SK-N-SH (cell line): ENCODE results near the gene CCR3. TPM values are rescaled to one million over a fixed set of nuclear protein-coding genes. Genes with fewer than 3 reads are reported as not detected.

Source experiments
- CTCF ChIA-PET: fragments of 300-600, 350-600 bp; formaldehyde crosslinking; extraction: SDS; loops from one replicate; lab custom pipeline; 2021; lab: Yijun Ruan, JAX
- POLR2A ChIA-PET: fragments of 350-600 bp; sonication (Branson Sonifier 250); formaldehyde crosslinking; extraction: SDS; loops from one replicate; lab custom pipeline; 2020; ENCODE audit warnings: antibody characterized with exemption, inconsistent platforms; lab: Yijun Ruan, JAX
- DNase-seq: peaks from one replicate; pipeline ENCODE4 v3.0.0; 2012
- H2AFZ ChIP-seq: fragments of 200-600 bp; sonication (generic); 2 replicates; pipeline ENCODE4 v1.8.1; 2016; ENCODE audit warnings: antibody characterized with exemption, mild to moderate bottlenecking, low read depth
- H3F3A ChIP-seq: fragments of 200-600 bp; sonication (generic); replicated peaks from 2 replicates; pipeline ENCODE3; 2016; ENCODE audit warnings: antibody characterized with exemption, mild to moderate bottlenecking; ENCODE audit not compliant: insufficient read depth
- H3K27ac ChIP-seq, 2 experiments: fragments of 200-500 bp in 1 of 2; fragments of 200-600 bp in 1 of 2; sonication (Bioruptor generic) in 1 of 2; sonication (generic), shearing (Covaris generic) in 1 of 2; 2 replicates each; pipeline versions ENCODE4 v1.5.1 to v1.6.1; 2014 to 2016; ENCODE audit warnings: low read depth in 2 of 2, inconsistent platforms in 1 of 2, low read length in 1 of 2, mild to moderate bottlenecking in 1 of 2, mixed read lengths in 1 of 2
- H3K27me3 ChIP-seq: fragments of 200-600 bp; sonication (generic), shearing (Covaris generic); 2 replicates; pipeline ENCODE4 v1.6.1; 2016; ENCODE audit warnings: mixed run types; ENCODE audit not compliant: insufficient read depth
- H3K36me3 ChIP-seq, 2 experiments: fragments of 200-500 bp in 1 of 2; fragments of 200-600 bp in 1 of 2; sonication (Bioruptor generic) in 1 of 2; sonication (generic) in 1 of 2; replicated peaks in 1 of 2; 2 replicates each; pipeline versions ENCODE3 to v1.5.1; 2014 to 2016; ENCODE audit warnings: low read length in 1 of 2, mild to moderate bottlenecking in 1 of 2; ENCODE audit not compliant: insufficient read depth in 2 of 2, control insufficient read depth in 1 of 2
- H3K4me1 ChIP-seq, 2 experiments: fragments of 200-500 bp in 1 of 2; fragments of 200-600 bp in 1 of 2; sonication (Bioruptor generic) in 1 of 2; sonication (generic), shearing (Covaris generic) in 1 of 2; 2 replicates each; pipeline versions ENCODE4 v1.5.1 to v1.6.1; 2014 to 2016; ENCODE audit warnings: low read depth in 1 of 2, low read length in 1 of 2, mixed run types in 1 of 2; ENCODE audit not compliant: insufficient read depth in 2 of 2, control insufficient read depth in 1 of 2
- H3K4me2 ChIP-seq: fragments of 200-600 bp; sonication (generic), shearing (Covaris generic); 2 replicates; pipeline ENCODE4 v1.6.1; 2017; ENCODE audit warnings: mixed run types
- H3K4me3 ChIP-seq, 2 experiments: fragments of 200-500 bp in 1 of 2; fragments of 200-600 bp in 1 of 2; sonication (Bioruptor generic) in 1 of 2; sonication (generic), shearing (Covaris generic) in 1 of 2; 2 replicates each; pipeline versions ENCODE4 v1.5.1 to v1.8.1; 2014 to 2016; ENCODE audit warnings: low read depth in 2 of 2, inconsistent platforms in 1 of 2, low read length in 1 of 2, mild to moderate bottlenecking in 1 of 2, mixed read lengths in 1 of 2, moderate library complexity in 1 of 2
- H3K79me2 ChIP-seq: fragments of 200-600 bp; sonication (generic); 2 replicates; pipeline ENCODE4 v1.8.1; 2017; ENCODE audit warnings: mild to moderate bottlenecking; ENCODE audit not compliant: insufficient read depth
- H3K9ac ChIP-seq: fragments of 200-600 bp; sonication (generic); 2 replicates; pipeline ENCODE4 v1.6.1; 2017; ENCODE audit warnings: mixed run types
- H3K9me2 ChIP-seq: fragments of 200-600 bp; sonication (generic); 2 replicates; pipeline ENCODE4 v1.6.1; 2017; ENCODE audit warnings: mixed run types
- H3K9me3 ChIP-seq: fragments of 200-600 bp; sonication (generic); 2 replicates; pipeline ENCODE4 v1.6.1; 2017; ENCODE audit warnings: mixed run types, mild to moderate bottlenecking, moderate library complexity
- H4K20me1 ChIP-seq: fragments of 200-600 bp; sonication (generic); 2 replicates; pipeline ENCODE4 v1.6.1; 2017; ENCODE audit warnings: mild to moderate bottlenecking, mixed run types; ENCODE audit not compliant: insufficient read depth
- CHD2 ChIP-seq: fragments of 150-350 bp; IDR thresholded peaks from 2 replicates; pipeline ENCODE4 v1.6.1; 2018; ENCODE audit warnings: low read length; ENCODE audit not compliant: partially characterized antibody
- ELF1 ChIP-seq: IDR thresholded peaks from 2 replicates; pipeline ENCODE4 v1.4.0; 2012
- EP300 ChIP-seq, 2 experiments: IDR thresholded peaks; 2 replicates each; pipeline versions ENCODE4 v1.4.0 to v1.6.1; 2012; ENCODE audit warnings: borderline replicate concordance in 1 of 2, low read depth in 1 of 2, low read length in 1 of 2
- EZH2phosphoT487 ChIP-seq: fragments of 200-600 bp; sonication (generic); IDR thresholded peaks from 2 replicates; pipeline ENCODE4 v1.6.1; 2017; ENCODE audit warnings: low read depth, mixed run types, mild to moderate bottlenecking, antibody characterized with exemption, moderate library complexity, borderline replicate concordance
- FOSL2 ChIP-seq: IDR thresholded peaks from 2 replicates; pipeline ENCODE4 v1.4.0; 2012; ENCODE audit warnings: low read depth, mild to moderate bottlenecking, moderate library complexity, borderline replicate concordance
- FOXJ3 ChIP-seq: sonication (generic); formaldehyde crosslinking; IDR thresholded peaks from 2 replicates; pipeline ENCODE4 v1.5.1; 2020; ENCODE audit warnings: mild to moderate bottlenecking, missing genetic modification reagents
- FOXM1 ChIP-seq: IDR thresholded peaks from 2 replicates; pipeline ENCODE4 v1.4.0; 2012; ENCODE audit warnings: low read depth, mild to moderate bottlenecking
- GABPA ChIP-seq: IDR thresholded peaks from 2 replicates; pipeline ENCODE4 v1.4.0; 2012; ENCODE audit warnings: low read depth, mild to moderate bottlenecking
- GATA2 ChIP-seq: sonication (generic); formaldehyde crosslinking; IDR thresholded peaks from 2 replicates; pipeline ENCODE4 v1.5.0; 2020; ENCODE audit warnings: mild to moderate bottlenecking, missing genetic modification reagents
- MEF2A ChIP-seq: IDR thresholded peaks from 2 replicates; pipeline ENCODE4 v1.4.0; 2012; ENCODE audit warnings: low read depth, borderline replicate concordance
- MXI1 ChIP-seq: IDR thresholded peaks from 2 replicates; pipeline ENCODE4 v1.6.1; 2012; ENCODE audit warnings: mild to moderate bottlenecking, low read depth, low read length, improper control_type of control experiment
- NFIC ChIP-seq: IDR thresholded peaks from 2 replicates; pipeline ENCODE4 v1.4.0; 2012; ENCODE audit warnings: borderline replicate concordance
- POLR2AphosphoS5 ChIP-seq: IDR thresholded peaks from 2 replicates; pipeline ENCODE4 v1.6.1; 2012; ENCODE audit warnings: low read depth, low read length
- RCOR1 ChIP-seq: fragments of 150-350 bp; IDR thresholded peaks from 2 replicates; pipeline ENCODE4 v1.6.1; 2017; ENCODE audit warnings: antibody characterized with exemption, low read length
- RFX5 ChIP-seq: IDR thresholded peaks from 2 replicates; pipeline ENCODE4 v1.6.1; 2012; ENCODE audit warnings: mild to moderate bottlenecking, improper control_type of control experiment, low read length
- SIN3A ChIP-seq: IDR thresholded peaks from 2 replicates; pipeline ENCODE4 v1.6.1; 2012; ENCODE audit warnings: low read depth, mild to moderate bottlenecking, low read length, moderate library complexity, borderline replicate concordance
- SMC3 ChIP-seq: IDR thresholded peaks from 2 replicates; pipeline ENCODE4 v1.6.1; 2012; ENCODE audit warnings: low read depth, low read length, improper control_type of control experiment
- TAF1 ChIP-seq: IDR thresholded peaks from 2 replicates; pipeline ENCODE4 v1.6.1; 2012; ENCODE audit warnings: low read depth, mild to moderate bottlenecking, low read length, moderate library complexity, borderline replicate concordance
- YY1 ChIP-seq: IDR thresholded peaks from 2 replicates; pipeline ENCODE4 v1.4.0; 2012; ENCODE audit warnings: low read depth, mild to moderate bottlenecking
- WGBS: methylation state at CpG from one replicate; pipeline ENCODE4 v1.1.6; 2017; ENCODE audit warnings: low lambda C conversion rate; 5-methylcytosine and 5-hydroxymethylcytosine counted together
- polyA plus RNA-seq, 3 experiments: library from polyadenylated mRNA; depleted of rRNA; stranded (reverse); fragments of >200 nt; gene quantifications; 2 replicates each; pipeline ENCODE4 v1.2.3, GENCODE V29; 2012
- TF ChIP-seq, protein P1 (sequence below): IDR thresholded peaks from 2 replicates; pipeline ENCODE4 v1.6.1; 2012; ENCODE audit warnings: mild to moderate bottlenecking, low read depth, low read length, moderate library complexity
- TF ChIP-seq, protein P2 (sequence below): fragments of 150-350 bp; IDR thresholded peaks from 2 replicates; pipeline ENCODE4 v1.6.1; 2017; ENCODE audit warnings: antibody characterized with exemption, low read length, low read depth, borderline replicate concordance
- TF ChIP-seq, protein P3 (sequence below): IDR thresholded peaks from 2 replicates; pipeline ENCODE4 v1.4.0; 2012; ENCODE audit warnings: low read depth, borderline replicate concordance

Gene CCR3
- polyA plus RNA-seq (2012; rRNA removed) = not detected in 2 replicates
- not detected in 2 replicates for polyA plus RNA-seq (2012; cell fraction: cytosol; rRNA removed)
- not detected in 2 replicates for polyA plus RNA-seq (2012; cell fraction: nucleus; rRNA removed)

DNA sequence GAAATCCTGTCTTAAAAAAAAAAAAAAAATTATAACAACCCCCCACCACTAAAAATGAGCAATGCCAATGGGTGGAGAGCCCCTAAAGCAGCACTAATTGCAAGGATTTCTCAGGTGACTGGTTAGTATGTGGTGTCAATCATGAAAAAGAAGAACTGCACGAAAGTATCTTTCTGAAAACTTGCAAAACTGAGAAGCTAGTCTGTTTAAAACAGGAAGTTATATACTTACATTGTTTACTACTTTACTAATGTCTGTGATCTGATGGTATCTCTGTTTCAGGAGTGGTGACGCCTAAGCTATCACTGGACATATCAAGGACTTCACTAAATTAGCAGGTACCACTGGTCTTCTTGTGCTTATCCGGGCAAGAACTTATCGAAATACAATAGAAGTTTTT lies at the start of gene CCR3:
Gene CCR3, plus strand, starts transcription at position 341 of the 400 bp plus-strand sequence. CDS start 22,699 bp downstream, outside the sequence.
- Histone ChIP-seq H4K20me1 (no peaks in the 10 kb centered on the region), H3K4me1 (no peaks in the 10 kb centered on the region), H3K9me3 (no peaks in the 10 kb centered on the region), H3K4me3 (no peak within 1 kb of the TSS), H3K9me2 (no peaks in the 10 kb centered on the region), H3K9ac (no peak within 1 kb of the TSS), H3K27ac (no peak within 1 kb of the TSS), H3F3A (no peaks in the 10 kb centered on the region), H3K36me3 (no peaks in the 10 kb centered on the region), H3K79me2 (no peaks in the 10 kb centered on the region), H2AFZ (no peak within 1 kb of the TSS), H3K4me2 (no peak within 1 kb of the TSS), H3K27me3 (peaks cover 9% of the 10 kb centered on the region; the same call in 1 of the 2 replicates)
- WGBS = 1% methylated on average over 4 of the region's 4 CpGs
- no peak for DNase-seq
- CTCF ChIA-PET = no interaction called here
- TF ChIP-seq RFX5 (no peak), FOSL2 (no peak), NFIC (no peak), YY1 (no peak), TAF1 (no peak), GABPA (no peak), SIN3A (no peak), FOXM1 (no peak), MXI1 (no peak), CHD2 (no peak), FOXJ3 (no peak), EP300 (IDR thresholded peaks at IDR 0.05; ENCODE audit: borderline replicate concordance in 1 of 2, low read depth in 1 of 2, low read length in 1 of 2) (no peak), POLR2AphosphoS5 (no peak), ELF1 (no peak)
- POLR2A ChIA-PET = no interaction called here

DNA sequence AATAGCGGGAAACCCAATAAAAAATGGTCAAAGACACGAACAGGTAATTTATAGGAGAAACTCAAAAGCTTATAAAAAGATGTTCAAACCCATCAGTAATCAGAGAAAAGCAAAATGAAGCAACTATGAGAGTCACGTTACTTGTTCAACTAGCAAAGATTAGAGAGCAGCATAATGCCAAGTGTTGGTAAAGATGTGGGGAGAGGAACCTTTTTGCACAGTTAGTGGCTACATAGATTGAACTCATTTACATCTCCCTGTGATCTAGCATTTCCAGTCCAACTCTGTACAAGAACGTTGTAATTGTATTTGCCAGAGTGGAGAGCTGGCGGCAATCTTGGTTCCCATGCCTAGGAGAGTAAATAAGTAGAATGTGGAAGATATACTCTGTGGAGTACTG lies 49.3 kb upstream of the CCR3 start:
- H3K9me2 ChIP-seq = no peaks in the 10 kb centered on the region
- H3K4me2 ChIP-seq = no peak overlapping the region
- no peak overlapping the region for H3K9ac ChIP-seq
- H3K36me3 ChIP-seq = no peaks in the 10 kb centered on the region
- DNase-seq = no peak
- H3K4me3 ChIP-seq = no peak overlapping the region
- no peaks in the 10 kb centered on the region; the same call in 1 of the 2 replicates for H3K27me3 ChIP-seq
- CTCF ChIA-PET = interaction anchor here (0.8 kb wide), 1 partner anchor 256 kb away, joined by 3 read pairs; no protein-coding TSS in a partner anchor
- no peaks in the 10 kb centered on the region for H3F3A ChIP-seq
- no peaks in the 10 kb centered on the region for H3K4me1 ChIP-seq
- H3K79me2 ChIP-seq = no peaks in the 10 kb centered on the region
- no peak overlapping the region for H3K27ac ChIP-seq
- WGBS = 1% methylated on average over 5 of the region's 5 CpGs
- no peaks in the 10 kb centered on the region for H3K9me3 ChIP-seq
- no peaks in the 10 kb centered on the region for H4K20me1 ChIP-seq
- POLR2A ChIA-PET = no interaction called here
- no peak overlapping the region for H2AFZ ChIP-seq
- TF ChIP-seq GATA2 (no peak), MEF2A (no peak), CHD2 (no peak), GABPA (no peak), MXI1 (no peak), EZH2phosphoT487 (no peak), ELF1 (no peak), NFIC (no peak), RCOR1 (no peak), TAF1 (no peak), SMC3 (no peak)
- TF ChIP-seq, protein P1, sequence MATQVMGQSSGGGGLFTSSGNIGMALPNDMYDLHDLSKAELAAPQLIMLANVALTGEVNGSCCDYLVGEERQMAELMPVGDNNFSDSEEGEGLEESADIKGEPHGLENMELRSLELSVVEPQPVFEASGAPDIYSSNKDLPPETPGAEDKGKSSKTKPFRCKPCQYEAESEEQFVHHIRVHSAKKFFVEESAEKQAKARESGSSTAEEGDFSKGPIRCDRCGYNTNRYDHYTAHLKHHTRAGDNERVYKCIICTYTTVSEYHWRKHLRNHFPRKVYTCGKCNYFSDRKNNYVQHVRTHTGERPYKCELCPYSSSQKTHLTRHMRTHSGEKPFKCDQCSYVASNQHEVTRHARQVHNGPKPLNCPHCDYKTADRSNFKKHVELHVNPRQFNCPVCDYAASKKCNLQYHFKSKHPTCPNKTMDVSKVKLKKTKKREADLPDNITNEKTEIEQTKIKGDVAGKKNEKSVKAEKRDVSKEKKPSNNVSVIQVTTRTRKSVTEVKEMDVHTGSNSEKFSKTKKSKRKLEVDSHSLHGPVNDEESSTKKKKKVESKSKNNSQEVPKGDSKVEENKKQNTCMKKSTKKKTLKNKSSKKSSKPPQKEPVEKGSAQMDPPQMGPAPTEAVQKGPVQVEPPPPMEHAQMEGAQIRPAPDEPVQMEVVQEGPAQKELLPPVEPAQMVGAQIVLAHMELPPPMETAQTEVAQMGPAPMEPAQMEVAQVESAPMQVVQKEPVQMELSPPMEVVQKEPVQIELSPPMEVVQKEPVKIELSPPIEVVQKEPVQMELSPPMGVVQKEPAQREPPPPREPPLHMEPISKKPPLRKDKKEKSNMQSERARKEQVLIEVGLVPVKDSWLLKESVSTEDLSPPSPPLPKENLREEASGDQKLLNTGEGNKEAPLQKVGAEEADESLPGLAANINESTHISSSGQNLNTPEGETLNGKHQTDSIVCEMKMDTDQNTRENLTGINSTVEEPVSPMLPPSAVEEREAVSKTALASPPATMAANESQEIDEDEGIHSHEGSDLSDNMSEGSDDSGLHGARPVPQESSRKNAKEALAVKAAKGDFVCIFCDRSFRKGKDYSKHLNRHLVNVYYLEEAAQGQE = no peak
- TF ChIP-seq, protein P2, sequence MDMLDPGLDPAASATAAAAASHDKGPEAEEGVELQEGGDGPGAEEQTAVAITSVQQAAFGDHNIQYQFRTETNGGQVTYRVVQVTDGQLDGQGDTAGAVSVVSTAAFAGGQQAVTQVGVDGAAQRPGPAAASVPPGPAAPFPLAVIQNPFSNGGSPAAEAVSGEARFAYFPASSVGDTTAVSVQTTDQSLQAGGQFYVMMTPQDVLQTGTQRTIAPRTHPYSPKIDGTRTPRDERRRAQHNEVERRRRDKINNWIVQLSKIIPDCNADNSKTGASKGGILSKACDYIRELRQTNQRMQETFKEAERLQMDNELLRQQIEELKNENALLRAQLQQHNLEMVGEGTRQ = no peak
- TF ChIP-seq, protein P3, sequence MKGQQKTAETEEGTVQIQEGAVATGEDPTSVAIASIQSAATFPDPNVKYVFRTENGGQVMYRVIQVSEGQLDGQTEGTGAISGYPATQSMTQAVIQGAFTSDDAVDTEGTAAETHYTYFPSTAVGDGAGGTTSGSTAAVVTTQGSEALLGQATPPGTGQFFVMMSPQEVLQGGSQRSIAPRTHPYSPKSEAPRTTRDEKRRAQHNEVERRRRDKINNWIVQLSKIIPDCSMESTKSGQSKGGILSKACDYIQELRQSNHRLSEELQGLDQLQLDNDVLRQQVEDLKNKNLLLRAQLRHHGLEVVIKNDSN = no peak
